ENCODE data around the gene PDSS2.
"Not testable (repeated sequence)": the region's sequence is repeated elsewhere in the genome, so short reads cannot be mapped to it uniquely, and the experiment has no call there.

GRCh38 chr6:107118540-107118939, 340.8 kb downstream of the PDSS2 start:
- TF ChIP-seq CTCF (IDR thresholded peaks at IDR 0.05); REST (IDR thresholded peaks at IDR 0.05; ENCODE audit: insufficient read depth in 1 of 2, low read depth in 2 of 2, low read length in 1 of 2): not testable (repeated sequence)

Data from Panc1 (cell line).